ENCODE results near the gene GUCD1.

Gene GUCD1

DNA sequence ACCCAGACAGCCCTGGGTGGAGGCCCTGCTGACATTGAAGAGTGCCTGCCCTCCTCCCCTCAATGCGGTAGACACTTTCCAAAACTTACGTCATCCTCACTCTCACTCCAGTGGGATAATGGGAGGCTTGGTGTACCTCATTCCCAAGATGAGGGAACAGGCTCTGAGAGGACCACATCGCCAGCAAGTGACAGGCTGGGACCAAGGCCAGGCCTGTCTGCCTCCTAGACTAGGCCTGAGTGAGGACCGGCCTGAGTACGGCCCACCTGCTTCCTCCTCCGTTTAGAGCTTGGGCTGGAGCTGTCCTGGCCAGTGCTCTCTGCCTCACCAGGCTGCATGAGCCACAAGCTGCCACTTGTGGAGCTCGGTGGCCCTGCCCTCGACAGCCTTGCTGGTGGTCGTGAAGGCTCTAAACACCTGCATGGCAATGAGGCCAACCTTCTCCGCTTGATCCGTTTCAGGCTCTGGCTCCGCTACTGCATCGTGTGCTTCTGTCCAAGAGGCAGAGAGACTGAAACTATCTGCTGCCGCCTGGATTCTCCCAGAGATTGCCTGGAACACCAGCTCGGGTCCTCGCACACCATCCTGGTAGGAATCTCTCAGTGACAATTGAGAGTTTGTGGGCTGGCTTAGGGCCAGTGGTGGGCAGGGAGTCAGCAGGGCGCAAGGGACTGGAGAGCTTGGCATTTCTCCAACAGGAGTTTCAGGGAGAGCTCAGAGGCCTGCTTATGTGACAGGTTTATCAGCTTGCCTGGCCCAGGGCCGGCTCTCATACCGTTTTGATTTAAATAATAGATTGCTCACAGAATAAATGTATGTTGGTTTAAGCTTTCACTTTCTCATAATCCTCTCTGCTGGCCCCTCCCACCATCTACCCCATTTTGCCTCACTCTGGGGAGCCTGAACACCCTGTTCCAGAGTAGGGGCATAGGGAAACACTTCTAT, 28.6 kb upstream of the GUCD1 start:
- Histone ChIP-seq H3K36me3 (ENCODE audit: insufficient read depth, insufficient read length, low read length) (peaks cover 21% of the 10 kb centered on the region), H3K4me1 (ENCODE audit: insufficient read depth, insufficient read length) (peaks cover 5% of the 10 kb centered on the region), H3K9me3 (ENCODE audit: insufficient read depth, low read length) (no peaks in the 10 kb centered on the region), H3K9ac (ENCODE audit: insufficient read length, low read depth) (no peak overlapping the region), H3K4me3 (ENCODE audit: insufficient read length, low read depth) (no peak overlapping the region), H3K27me3 (ENCODE audit: insufficient read depth, insufficient read length) (no peaks in the 10 kb centered on the region)
- no peak for TF ChIP-seq ZNF274 (IDR thresholded peaks at IDR 0.05; ENCODE audit: low read depth, low read length)
- TF ChIP-seq YY1 (IDR thresholded peaks at IDR 0.05; ENCODE audit: insufficient read depth, insufficient read length): no peak
- TF ChIP-seq SUZ12 (IDR thresholded peaks at IDR 0.05; ENCODE audit: extremely low read depth, insufficient read depth, insufficient read length): no peak
- no peak for DNase-seq (ENCODE audit: low read depth, low spot score)

- DNase-seq (ENCODE audit: low read depth, low spot score): no peak
- Histone ChIP-seq H3K4me3 (ENCODE audit: insufficient read length, low read depth) (no peak overlapping the region), H3K27me3 (ENCODE audit: insufficient read depth, insufficient read length) (no peaks in the 10 kb centered on the region), H3K9me3 (ENCODE audit: insufficient read depth, low read length) (no peaks in the 10 kb centered on the region), H3K9ac (ENCODE audit: insufficient read length, low read depth) (no peak overlapping the region), H3K36me3 (ENCODE audit: insufficient read depth, insufficient read length, low read length) (peaks cover 10% of the 10 kb centered on the region), H3K4me1 (ENCODE audit: insufficient read depth, insufficient read length) (peaks cover 5% of the 10 kb centered on the region)
- TF ChIP-seq SUZ12 (IDR thresholded peaks at IDR 0.05; ENCODE audit: extremely low read depth, insufficient read depth, insufficient read length) (no peak), ZNF274 (IDR thresholded peaks at IDR 0.05; ENCODE audit: low read depth, low read length) (no peak)
These were observed 27.3 kb upstream of the GUCD1 start for GRCh38 chr22:24582056-24582814.

DNA sequence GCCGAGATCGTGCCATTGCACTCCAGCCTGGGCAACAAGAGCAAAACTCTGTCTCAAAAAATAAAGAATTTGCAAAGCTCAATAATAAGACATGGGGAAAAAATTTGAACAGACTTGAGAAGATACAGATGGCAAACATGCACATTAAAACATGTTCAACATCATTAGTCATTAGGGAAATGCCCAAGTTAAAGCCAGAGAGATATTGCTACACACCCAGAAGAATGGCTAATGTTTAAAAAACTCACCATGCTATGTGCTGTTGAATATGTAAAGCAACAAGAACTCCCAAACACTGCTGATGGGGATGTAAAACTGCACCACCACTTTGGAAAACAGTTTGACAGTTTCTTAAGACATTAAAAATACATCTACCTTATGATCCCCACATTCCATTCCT, 25.3 kb upstream of the GUCD1 start:
- H3K9me3 ChIP-seq (ENCODE audit: insufficient read depth, low read length): no peaks in the 10 kb centered on the region
- H3K4me1 ChIP-seq (ENCODE audit: insufficient read depth, insufficient read length): peaks cover 5% of the 10 kb centered on the region
- TF ChIP-seq ZNF274 (IDR thresholded peaks at IDR 0.05; ENCODE audit: low read depth, low read length) (no peak), SUZ12 (IDR thresholded peaks at IDR 0.05; ENCODE audit: extremely low read depth, insufficient read depth, insufficient read length) (no peak), YY1 (IDR thresholded peaks at IDR 0.05; ENCODE audit: insufficient read depth, insufficient read length) (no peak)
- no peak overlapping the region for H3K4me3 ChIP-seq (ENCODE audit: insufficient read length, low read depth)
- no peak for DNase-seq (ENCODE audit: low read depth, low spot score)
- no peak overlapping the region for H3K9ac ChIP-seq (ENCODE audit: insufficient read length, low read depth)
- peaks cover 3% of the 10 kb centered on the region for H3K36me3 ChIP-seq (ENCODE audit: insufficient read depth, insufficient read length, low read length)
- no peaks in the 10 kb centered on the region for H3K27me3 ChIP-seq (ENCODE audit: insufficient read depth, insufficient read length)

DNA sequence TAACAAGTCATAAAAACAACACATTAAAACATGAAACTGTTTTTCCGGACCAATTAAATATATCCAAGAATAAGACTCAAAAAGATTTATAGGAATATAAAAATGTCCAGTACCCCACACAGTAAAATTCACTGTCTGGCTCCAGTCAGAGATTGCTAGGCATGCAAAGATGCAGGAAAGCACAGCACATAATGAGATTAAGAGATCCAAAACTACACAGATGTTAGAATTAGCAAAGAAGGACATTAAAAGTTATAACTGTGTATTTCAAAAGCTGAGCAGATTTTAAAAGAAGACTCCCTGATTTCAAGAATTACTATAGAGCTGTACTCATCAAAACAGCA, 24.3 kb upstream of the GUCD1 start:
- Histone ChIP-seq H3K4me1 (ENCODE audit: insufficient read depth, insufficient read length) (no peaks in the 10 kb centered on the region), H3K4me3 (ENCODE audit: insufficient read length, low read depth) (no peak overlapping the region), H3K27me3 (ENCODE audit: insufficient read depth, insufficient read length) (no peaks in the 10 kb centered on the region), H3K36me3 (ENCODE audit: insufficient read depth, insufficient read length, low read length) (peaks cover 12% of the 10 kb centered on the region), H3K9ac (ENCODE audit: insufficient read length, low read depth) (no peak overlapping the region), H3K9me3 (ENCODE audit: insufficient read depth, low read length) (no peaks in the 10 kb centered on the region)
- no peak for DNase-seq (ENCODE audit: low read depth, low spot score)
- TF ChIP-seq SUZ12 (IDR thresholded peaks at IDR 0.05; ENCODE audit: extremely low read depth, insufficient read depth, insufficient read length) (no peak), ZNF274 (IDR thresholded peaks at IDR 0.05; ENCODE audit: low read depth, low read length) (no peak), YY1 (IDR thresholded peaks at IDR 0.05; ENCODE audit: insufficient read depth, insufficient read length) (no peak)

GRCh38 chr22:24578355-24579257, 23.7 kb upstream of the GUCD1 start:
- no peaks in the 10 kb centered on the region for H3K9me3 ChIP-seq (ENCODE audit: insufficient read depth, low read length)
- TF ChIP-seq SUZ12 (IDR thresholded peaks at IDR 0.05; ENCODE audit: extremely low read depth, insufficient read depth, insufficient read length): no peak
- TF ChIP-seq ZNF274 (IDR thresholded peaks at IDR 0.05; ENCODE audit: low read depth, low read length): no peak
- TF ChIP-seq YY1 (IDR thresholded peaks at IDR 0.05; ENCODE audit: insufficient read depth, insufficient read length): no peak
- DNase-seq (ENCODE audit: low read depth, low spot score): no peak
- no peaks in the 10 kb centered on the region for H3K4me1 ChIP-seq (ENCODE audit: insufficient read depth, insufficient read length)
- no peaks in the 10 kb centered on the region for H3K27me3 ChIP-seq (ENCODE audit: insufficient read depth, insufficient read length)
- peaks cover 17% of the 10 kb centered on the region for H3K36me3 ChIP-seq (ENCODE audit: insufficient read depth, insufficient read length, low read length)
- no peak overlapping the region for H3K4me3 ChIP-seq (ENCODE audit: insufficient read length, low read depth)
- H3K9ac ChIP-seq (ENCODE audit: insufficient read length, low read depth): no peak overlapping the region

GRCh38 chr22:24576778-24577177, 21.8 kb upstream of the GUCD1 start:
- peaks cover 35% of the 10 kb centered on the region for H3K36me3 ChIP-seq (ENCODE audit: insufficient read depth, insufficient read length, low read length)
- TF ChIP-seq YY1 (IDR thresholded peaks at IDR 0.05; ENCODE audit: insufficient read depth, insufficient read length) (no peak), SUZ12 (IDR thresholded peaks at IDR 0.05; ENCODE audit: extremely low read depth, insufficient read depth, insufficient read length) (no peak), ZNF274 (IDR thresholded peaks at IDR 0.05; ENCODE audit: low read depth, low read length) (no peak)
- no peak for DNase-seq (ENCODE audit: low read depth, low spot score)
- H3K9ac ChIP-seq (ENCODE audit: insufficient read length, low read depth): no peak overlapping the region
- H3K4me3 ChIP-seq (ENCODE audit: insufficient read length, low read depth): no peak overlapping the region
- H3K4me1 ChIP-seq (ENCODE audit: insufficient read depth, insufficient read length): no peaks in the 10 kb centered on the region
- no peaks in the 10 kb centered on the region for H3K9me3 ChIP-seq (ENCODE audit: insufficient read depth, low read length)
- H3K27me3 ChIP-seq (ENCODE audit: insufficient read depth, insufficient read length): no peaks in the 10 kb centered on the region
